HG03571 (cell line): ENCODE measurements around the gene TM4SF4.
A peak's percentile ranks its signal among the peaks of the same experiment; 100 is the strongest.

Experiments used
- ATAC-seq: cut with Tn5 transposase; IDR thresholded peaks from one replicate; pipeline ENCODE4 v1.9.1; 2021; ENCODE audit not compliant: unreplicated experiment

TM4SF4 gene

GRCh38 chr3:149511040-149511626 lies 36.6 kb downstream of the TM4SF4 start:
- no peak for ATAC-seq

- peak; percentile 65 for ATAC-seq
Observed at GRCh38 chr3:149512073-149512782, 37.7 kb downstream of the TM4SF4 start.

GRCh38 chr3:149514471-149514870 lies 40.0 kb downstream of the TM4SF4 start:
- ATAC-seq: no peak

GRCh38 chr3:149515249-149515648 lies 40.8 kb downstream of the TM4SF4 start:
- no peak for ATAC-seq

GRCh38 chr3:149516920-149517319 lies 42.4 kb downstream of the TM4SF4 start:
- no peak for ATAC-seq

- no peak for ATAC-seq
Observed at GRCh38 chr3:149519912-149520311, 45.4 kb downstream of the TM4SF4 start.

GRCh38 chr3:149523512-149524299 lies 49.2 kb downstream of the TM4SF4 start:
- no peak for ATAC-seq

- no peak for ATAC-seq
Observed at GRCh38 chr3:149527531-149528339, 53.2 kb downstream of the TM4SF4 start.

- ATAC-seq: no peak
Observed at GRCh38 chr3:149528340-149528650, 53.8 kb downstream of the TM4SF4 start.

- ATAC-seq: no peak
Observed at GRCh38 chr3:149529099-149529498, 54.6 kb downstream of the TM4SF4 start.

GRCh38 chr3:149532489-149533180 lies 58.1 kb downstream of the TM4SF4 start:
- no peak for ATAC-seq

- ATAC-seq: no peak
Observed at GRCh38 chr3:149534082-149534481, 59.6 kb downstream of the TM4SF4 start.

GRCh38 chr3:149534671-149535332 lies 60.3 kb downstream of the TM4SF4 start:
- no peak for ATAC-seq

GRCh38 chr3:149535333-149535685 lies 60.8 kb downstream of the TM4SF4 start:
- ATAC-seq: no peak

- no peak for ATAC-seq
Observed at GRCh38 chr3:149536429-149536828, 61.9 kb downstream of the TM4SF4 start.

- ATAC-seq: no peak
Observed at GRCh38 chr3:149538371-149538770, 63.9 kb downstream of the TM4SF4 start.

GRCh38 chr3:149541091-149541491 lies 66.6 kb downstream of the TM4SF4 start:
- no peak for ATAC-seq

GRCh38 chr3:149542375-149543312 lies 68.1 kb downstream of the TM4SF4 start:
- no peak for ATAC-seq

- no peak for ATAC-seq
Observed at GRCh38 chr3:149545049-149545448, 70.6 kb downstream of the TM4SF4 start.
